Smooth muscle cell (in vitro differentiated cells): ENCODE data around the gene PRR5. TPM values are rescaled to one million over a fixed set of nuclear protein-coding genes. Genes with fewer than 3 reads are reported as not detected.

Experiments
- DNase-seq: peaks from one replicate; lab custom pipeline; 2025; ENCODE audit not compliant: unreplicated experiment; lab: John Stamatoyannopoulos, UW
- H2AFZ ChIP-seq: fragments of 200-600 bp; sonication (generic); 2 replicates; pipeline ENCODE4 v1.6.0; 2016; ENCODE audit warnings: antibody characterized with exemption, low read depth, mild to moderate bottlenecking
- H3F3A ChIP-seq: fragments of 200-600 bp; sonication (generic); 2 replicates; pipeline ENCODE4 v1.6.0; 2017; ENCODE audit warnings: antibody characterized with exemption, low read depth
- H3K27ac ChIP-seq: fragments of 200-600 bp; sonication (generic); 2 replicates; pipeline ENCODE4 v1.5.1; 2016; ENCODE audit warnings: low read depth, mild to moderate bottlenecking
- H3K27me3 ChIP-seq: fragments of 200-600 bp; sonication (generic); 2 replicates; pipeline ENCODE4 v1.6.1; 2016; ENCODE audit warnings: low read depth, mild to moderate bottlenecking
- H3K36me3 ChIP-seq: fragments of 200-600 bp; sonication (generic); 2 replicates; pipeline ENCODE4 v1.5.1; 2016; ENCODE audit warnings: low read depth
- H3K4me1 ChIP-seq: fragments of 200-600 bp; sonication (generic); 2 replicates; pipeline ENCODE4 v1.5.1; 2016; ENCODE audit warnings: low read depth
- H3K4me2 ChIP-seq: fragments of 200-600 bp; sonication (generic); 2 replicates; pipeline ENCODE4 v1.6.0; 2016; ENCODE audit warnings: mild to moderate bottlenecking
- H3K4me3 ChIP-seq: fragments of 200-600 bp; sonication (generic); 2 replicates; pipeline ENCODE4 v1.5.1; 2016; ENCODE audit warnings: mild to moderate bottlenecking
- H3K79me2 ChIP-seq: fragments of 200-600 bp; sonication (generic); 2 replicates; pipeline ENCODE4 v1.6.0; 2016; ENCODE audit warnings: low read depth, mild to moderate bottlenecking
- H3K9ac ChIP-seq: fragments of 200-600 bp; sonication (generic); 2 replicates; pipeline ENCODE4 v1.6.0; 2016; ENCODE audit warnings: low read depth
- H3K9me3 ChIP-seq: fragments of 200-600 bp; sonication (generic); replicated peaks from 2 replicates; pipeline ENCODE4 v1.5.1; 2016; ENCODE audit warnings: low read depth
- H4K20me1 ChIP-seq: fragments of 200-600 bp; sonication (generic); 2 replicates; pipeline ENCODE4 v1.6.0; 2016; ENCODE audit warnings: low read depth
- CTCF ChIP-seq: fragments of 200-600 bp; sonication (generic); IDR thresholded peaks from 2 replicates; pipeline ENCODE4 v1.5.1; 2017; ENCODE audit warnings: borderline replicate concordance, mild to moderate bottlenecking, antibody characterized with exemption; ENCODE audit not compliant: insufficient read depth, poor library complexity, severe bottlenecking
- WGBS: methylation state at CpG from one replicate; pipeline ENCODE4 v1.1.7; 2016; ENCODE audit warnings: low lambda C conversion rate; 5-methylcytosine and 5-hydroxymethylcytosine counted together
- polyA plus RNA-seq: library from polyadenylated mRNA; unstranded; fragments of >200 nt; fragmentation: Nextera tagmentation; extraction: Ambion mirVana; gene quantifications from 2 replicates; pipeline ENCODE4 v1.2.1, GENCODE V29; 2016
- total RNA-seq: library from RNA; depleted of rRNA; stranded (reverse); fragments of >200 nt; gene quantifications from 2 replicates; pipeline ENCODE4 v1.2.3, GENCODE V29; 2014

Gene PRR5
- total and polyA plus RNA-seq, 2 experiments from 2014 or later: 16.3 to 25.5 TPM

- 7% methylated on average over 32 of the region's 78 CpGs for WGBS
- Histone ChIP-seq H3F3A (no peaks in the 10 kb centered on the region), H3K9me3 (no peaks in the 10 kb centered on the region), H3K9ac (no peak within 1 kb of the TSS), H3K4me1 (peaks cover 5% of the 10 kb centered on the region), H3K36me3 (no peaks in the 10 kb centered on the region), H3K79me2 (no peaks in the 10 kb centered on the region), H3K4me3 (peak within 1 kb of the TSS; percentile 51), H3K27ac (no peak within 1 kb of the TSS), H4K20me1 (peaks cover 5% of the 10 kb centered on the region), H2AFZ (no peak within 1 kb of the TSS), H3K4me2 (peak within 1 kb of the TSS; percentile 83), H3K27me3 (peaks cover 24% of the 10 kb centered on the region)
- DNase-seq: no peak
- TF ChIP-seq CTCF: no peak
Observed at GRCh38 chr22:44752285-44753188, 50.5 kb downstream of the PRR5 start, which contains the start of gene ARHGAP8. Gene ARHGAP8 (plus strand): TSS chr22:44752575. CDS start chr22:44786528, 33,953 bp downstream.

GRCh38 chr22:44753189-44754042 is 51.4 kb downstream of the PRR5 start:
- no peak overlapping the region for H3K9ac ChIP-seq
- no peaks in the 10 kb centered on the region for H3K36me3 ChIP-seq
- H3K79me2 ChIP-seq: no peaks in the 10 kb centered on the region
- peak overlapping the region; percentile 51 for H3K4me3 ChIP-seq
- peaks cover 24% of the 10 kb centered on the region for H3K27me3 ChIP-seq
- H3K4me1 ChIP-seq: peaks cover 5% of the 10 kb centered on the region
- 20% methylated on average over 29 of the region's 29 CpGs for WGBS
- no peak overlapping the region for H2AFZ ChIP-seq
- TF ChIP-seq CTCF: no peak
- DNase-seq: no peak
- peaks cover 10% of the 10 kb centered on the region for H4K20me1 ChIP-seq
- peak overlapping the region; percentile 83 for H3K4me2 ChIP-seq
- no peaks in the 10 kb centered on the region for H3F3A ChIP-seq
- no peaks in the 10 kb centered on the region for H3K9me3 ChIP-seq
- H3K27ac ChIP-seq: no peak overlapping the region

- Histone ChIP-seq H3K36me3 (no peaks in the 10 kb centered on the region), H2AFZ (no peak overlapping the region), H3K27ac (peak overlapping the region; percentile 42), H3K9ac (no peak overlapping the region), H3K27me3 (peaks cover 24% of the 10 kb centered on the region), H3K9me3 (no peaks in the 10 kb centered on the region), H3K79me2 (no peaks in the 10 kb centered on the region), H3K4me3 (no peak overlapping the region), H4K20me1 (peaks cover 16% of the 10 kb centered on the region), H3F3A (no peaks in the 10 kb centered on the region), H3K4me1 (peaks cover 5% of the 10 kb centered on the region), H3K4me2 (no peak overlapping the region)
- 52% methylated on average over 7 of the region's 7 CpGs for WGBS
- DNase-seq: no peak
- no peak for TF ChIP-seq CTCF
Observed at GRCh38 chr22:44754998-44755397, 53.0 kb downstream of the PRR5 start.
